Activated CD8-positive, alpha-beta memory T cell treated with anti-CD3 and anti-CD28 coated beads, Interleukin-2, amount 50 U/mL, for 4 hours (primary cell): ENCODE measurements around the gene LDLRAD3.

Source experiments
- DNase-seq: peaks from one replicate; pipeline ENCODE4 v3.0.0-alpha.2; 2020

Gene LDLRAD3

GRCh38 chr11:36081274-36081945, 137.5 kb downstream of the LDLRAD3 start:
- no peak for DNase-seq

- DNase-seq = no peak
These were observed 142.5 kb downstream of the LDLRAD3 start for GRCh38 chr11:36086366-36086765.

GRCh38 chr11:36088266-36088972, 144.6 kb downstream of the LDLRAD3 start:
- no peak for DNase-seq

- DNase-seq = no peak
These were observed 146.1 kb downstream of the LDLRAD3 start for GRCh38 chr11:36089920-36090319.

GRCh38 chr11:36090356-36091109, 146.7 kb downstream of the LDLRAD3 start:
- DNase-seq = no peak

GRCh38 chr11:36091256-36091811, 147.5 kb downstream of the LDLRAD3 start:
- no peak for DNase-seq

- DNase-seq = no peak
These were observed 148.6 kb downstream of the LDLRAD3 start for GRCh38 chr11:36092314-36093030.

- no peak for DNase-seq
These were observed 149.7 kb downstream of the LDLRAD3 start for GRCh38 chr11:36093548-36093947.

- no peak for DNase-seq
These were observed 150.3 kb downstream of the LDLRAD3 start for GRCh38 chr11:36094164-36094563.

- DNase-seq = no peak
These were observed 151.9 kb downstream of the LDLRAD3 start for GRCh38 chr11:36095716-36096115.

GRCh38 chr11:36097219-36097650, 153.4 kb downstream of the LDLRAD3 start:
- no peak for DNase-seq

- no peak for DNase-seq
These were observed 154.2 kb downstream of the LDLRAD3 start for GRCh38 chr11:36098087-36098486.

- DNase-seq = no peak
These were observed 155.1 kb downstream of the LDLRAD3 start for GRCh38 chr11:36098853-36099375.

GRCh38 chr11:36101466-36101865, 157.6 kb downstream of the LDLRAD3 start:
- DNase-seq = no peak

GRCh38 chr11:36102868-36103267, 159.0 kb downstream of the LDLRAD3 start:
- DNase-seq = no peak

GRCh38 chr11:36103933-36104530, 160.2 kb downstream of the LDLRAD3 start:
- no peak for DNase-seq

- no peak for DNase-seq
These were observed 160.8 kb downstream of the LDLRAD3 start for GRCh38 chr11:36104660-36104992.

- DNase-seq = no peak
These were observed 162.1 kb downstream of the LDLRAD3 start for GRCh38 chr11:36105743-36106581.

GRCh38 chr11:36107547-36107946, 163.7 kb downstream of the LDLRAD3 start:
- DNase-seq = no peak

GRCh38 chr11:36108881-36109589, 165.2 kb downstream of the LDLRAD3 start:
- no peak for DNase-seq

GRCh38 chr11:36109590-36109849, 165.7 kb downstream of the LDLRAD3 start:
- DNase-seq = no peak
